NCI-H128 (cell line): ENCODE measurements around the gene PLEKHA7.
"Not testable (repeated sequence)": the region's sequence is repeated elsewhere in the genome, so short reads cannot be mapped to it uniquely, and the experiment has no call there.

Experiments used
- DNase-seq: peaks from one replicate; lab custom pipeline; 2025; ENCODE audit not compliant: unreplicated experiment; lab: John Stamatoyannopoulos, UW

The PLEKHA7 gene, protein sequence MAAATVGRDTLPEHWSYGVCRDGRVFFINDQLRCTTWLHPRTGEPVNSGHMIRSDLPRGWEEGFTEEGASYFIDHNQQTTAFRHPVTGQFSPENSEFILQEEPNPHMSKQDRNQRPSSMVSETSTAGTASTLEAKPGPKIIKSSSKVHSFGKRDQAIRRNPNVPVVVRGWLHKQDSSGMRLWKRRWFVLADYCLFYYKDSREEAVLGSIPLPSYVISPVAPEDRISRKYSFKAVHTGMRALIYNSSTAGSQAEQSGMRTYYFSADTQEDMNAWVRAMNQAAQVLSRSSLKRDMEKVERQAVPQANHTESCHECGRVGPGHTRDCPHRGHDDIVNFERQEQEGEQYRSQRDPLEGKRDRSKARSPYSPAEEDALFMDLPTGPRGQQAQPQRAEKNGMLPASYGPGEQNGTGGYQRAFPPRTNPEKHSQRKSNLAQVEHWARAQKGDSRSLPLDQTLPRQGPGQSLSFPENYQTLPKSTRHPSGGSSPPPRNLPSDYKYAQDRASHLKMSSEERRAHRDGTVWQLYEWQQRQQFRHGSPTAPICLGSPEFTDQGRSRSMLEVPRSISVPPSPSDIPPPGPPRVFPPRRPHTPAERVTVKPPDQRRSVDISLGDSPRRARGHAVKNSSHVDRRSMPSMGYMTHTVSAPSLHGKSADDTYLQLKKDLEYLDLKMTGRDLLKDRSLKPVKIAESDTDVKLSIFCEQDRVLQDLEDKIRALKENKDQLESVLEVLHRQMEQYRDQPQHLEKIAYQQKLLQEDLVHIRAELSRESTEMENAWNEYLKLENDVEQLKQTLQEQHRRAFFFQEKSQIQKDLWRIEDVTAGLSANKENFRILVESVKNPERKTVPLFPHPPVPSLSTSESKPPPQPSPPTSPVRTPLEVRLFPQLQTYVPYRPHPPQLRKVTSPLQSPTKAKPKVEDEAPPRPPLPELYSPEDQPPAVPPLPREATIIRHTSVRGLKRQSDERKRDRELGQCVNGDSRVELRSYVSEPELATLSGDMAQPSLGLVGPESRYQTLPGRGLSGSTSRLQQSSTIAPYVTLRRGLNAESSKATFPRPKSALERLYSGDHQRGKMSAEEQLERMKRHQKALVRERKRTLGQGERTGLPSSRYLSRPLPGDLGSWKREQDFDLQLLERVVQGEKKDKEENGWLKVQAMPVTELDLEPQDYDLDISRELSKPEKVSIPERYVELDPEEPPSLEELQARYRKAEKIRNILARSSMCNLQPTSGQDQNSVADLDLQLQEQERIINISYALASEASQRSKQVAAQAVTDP

DNA sequence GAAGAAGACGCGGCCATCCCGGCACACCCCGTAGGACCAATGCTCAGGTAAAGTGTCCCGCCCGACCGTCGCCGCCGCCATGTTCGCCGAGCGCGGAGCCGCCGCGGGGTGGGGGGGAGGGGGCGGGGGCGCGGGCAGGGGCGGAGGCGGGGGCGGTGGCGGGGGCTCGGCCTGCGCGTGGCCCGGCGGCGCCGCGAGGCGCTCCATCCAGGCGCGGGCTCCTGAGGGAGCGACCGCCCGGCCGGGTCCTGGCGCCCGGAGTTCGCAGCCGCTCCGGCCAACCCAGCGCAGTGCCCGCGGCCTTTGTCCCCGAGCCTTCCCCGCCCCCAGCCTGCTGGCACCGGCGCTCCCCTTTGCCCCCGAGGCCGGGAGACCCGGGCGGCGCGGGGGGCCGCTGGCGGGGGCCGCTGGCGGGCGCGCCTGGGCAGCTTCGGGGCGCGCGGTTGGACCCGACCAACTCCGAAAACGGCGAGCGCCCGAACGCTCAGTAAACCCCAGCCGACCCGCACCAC lies at the start of gene PLEKHA7:
Gene PLEKHA7 (minus strand): TSS at position 94 of the 512 bp plus-strand sequence. CDS start 13 bp downstream, at position 81.
- no peak for DNase-seq

DNA sequence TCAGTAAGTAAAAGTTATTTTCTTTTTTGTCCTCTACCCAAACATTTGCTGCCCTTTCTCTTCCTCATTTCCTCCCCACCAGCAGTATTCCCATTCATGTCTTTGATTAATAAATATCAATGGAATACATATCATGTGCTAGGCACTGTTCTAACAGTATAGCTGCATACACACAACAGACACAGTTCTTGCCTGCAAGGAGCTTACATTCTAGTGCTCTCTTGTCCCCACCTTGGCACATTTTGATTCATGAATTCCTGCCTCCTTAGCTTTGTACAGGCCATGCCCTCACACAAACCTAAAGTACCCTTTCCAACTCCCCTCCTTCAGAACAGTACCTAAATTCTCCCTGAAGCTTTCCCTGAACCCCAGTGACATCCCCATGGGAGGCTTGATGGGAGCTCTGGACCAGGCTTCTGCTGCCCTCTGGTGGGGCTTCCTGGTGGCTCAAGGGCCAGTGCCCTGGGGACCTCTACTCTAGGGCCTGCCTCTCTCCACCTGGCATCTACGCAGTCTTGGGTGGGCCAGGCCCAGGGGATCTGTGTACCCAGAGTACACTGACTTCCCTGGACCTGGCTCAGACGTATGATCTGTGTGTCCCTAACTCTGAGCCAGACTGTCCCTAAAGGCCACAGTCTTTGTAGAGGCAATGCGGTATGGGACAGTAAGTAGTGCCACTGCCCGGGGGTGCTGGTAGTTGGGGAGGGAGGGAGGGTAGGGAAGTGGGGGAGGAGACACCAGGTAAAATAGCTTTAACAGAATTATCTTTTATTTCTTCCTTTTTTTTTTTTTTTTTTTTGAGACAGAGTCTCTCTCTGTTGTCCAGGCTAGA lies 49.2 kb upstream of the PLEKHA7 start:
- DNase-seq = peak; percentile 11

DNA sequence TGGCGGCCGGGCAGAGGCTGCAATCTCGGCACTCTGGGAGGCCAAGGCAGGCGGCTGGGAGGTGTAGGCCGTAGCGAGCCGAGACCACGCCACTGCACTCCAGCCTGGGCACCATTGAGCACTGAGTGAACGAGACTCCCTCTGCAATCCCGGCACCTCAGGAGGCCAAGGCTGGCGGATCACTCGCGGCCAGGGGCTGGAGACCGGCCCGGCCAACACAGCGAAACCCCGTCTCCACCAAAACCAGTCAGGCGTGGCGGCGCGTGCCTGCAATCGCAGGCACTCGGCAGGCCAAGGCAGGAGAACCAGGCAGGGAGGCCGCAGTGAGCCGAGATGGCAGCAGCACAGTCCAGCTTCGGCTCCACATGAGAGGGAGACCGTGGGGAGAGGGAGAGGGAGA lies 36.9 kb upstream of the PLEKHA7 start:
- not testable (repeated sequence) for DNase-seq

DNA sequence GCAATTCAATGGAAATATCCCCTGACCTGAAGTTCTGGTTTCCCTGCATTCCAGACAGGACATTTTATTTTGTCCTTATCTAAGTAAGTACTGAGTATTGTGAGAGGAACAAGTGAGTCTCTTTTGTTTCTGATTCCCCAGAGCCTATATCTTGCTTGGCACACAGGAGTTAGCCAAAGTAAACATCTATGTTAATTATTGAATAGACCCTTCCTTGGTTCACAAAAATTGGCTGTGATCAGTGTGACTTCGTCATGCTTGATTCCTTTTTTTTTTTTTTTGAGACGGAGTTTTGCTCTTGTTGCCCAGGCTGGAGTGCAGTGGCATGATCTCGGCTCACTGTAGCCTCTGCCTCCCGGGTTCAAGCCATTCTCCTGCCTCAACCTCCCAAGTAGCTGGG lies 34.3 kb upstream of the PLEKHA7 start:
- not testable (repeated sequence) for DNase-seq

DNA sequence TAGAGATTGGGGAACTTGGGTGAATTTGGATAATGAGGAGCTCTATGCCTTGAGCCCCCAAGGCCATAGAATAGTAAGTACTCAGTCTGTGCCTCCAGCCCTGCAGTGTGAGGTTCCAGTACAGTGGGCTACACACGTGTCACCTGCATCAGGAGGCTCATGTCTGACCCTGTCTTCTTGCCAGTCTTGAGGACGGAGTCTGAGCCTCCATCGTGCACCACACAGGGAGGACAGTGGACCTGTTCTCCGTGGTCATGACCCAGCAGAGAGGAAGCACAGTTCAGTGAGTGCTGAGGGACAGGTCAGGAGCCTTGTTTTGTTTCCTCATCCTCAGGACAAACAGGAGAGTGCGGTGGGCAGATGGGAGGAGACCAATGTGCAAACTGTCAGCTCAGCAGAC lies 32.5 kb upstream of the PLEKHA7 start:
- no peak for DNase-seq

DNA sequence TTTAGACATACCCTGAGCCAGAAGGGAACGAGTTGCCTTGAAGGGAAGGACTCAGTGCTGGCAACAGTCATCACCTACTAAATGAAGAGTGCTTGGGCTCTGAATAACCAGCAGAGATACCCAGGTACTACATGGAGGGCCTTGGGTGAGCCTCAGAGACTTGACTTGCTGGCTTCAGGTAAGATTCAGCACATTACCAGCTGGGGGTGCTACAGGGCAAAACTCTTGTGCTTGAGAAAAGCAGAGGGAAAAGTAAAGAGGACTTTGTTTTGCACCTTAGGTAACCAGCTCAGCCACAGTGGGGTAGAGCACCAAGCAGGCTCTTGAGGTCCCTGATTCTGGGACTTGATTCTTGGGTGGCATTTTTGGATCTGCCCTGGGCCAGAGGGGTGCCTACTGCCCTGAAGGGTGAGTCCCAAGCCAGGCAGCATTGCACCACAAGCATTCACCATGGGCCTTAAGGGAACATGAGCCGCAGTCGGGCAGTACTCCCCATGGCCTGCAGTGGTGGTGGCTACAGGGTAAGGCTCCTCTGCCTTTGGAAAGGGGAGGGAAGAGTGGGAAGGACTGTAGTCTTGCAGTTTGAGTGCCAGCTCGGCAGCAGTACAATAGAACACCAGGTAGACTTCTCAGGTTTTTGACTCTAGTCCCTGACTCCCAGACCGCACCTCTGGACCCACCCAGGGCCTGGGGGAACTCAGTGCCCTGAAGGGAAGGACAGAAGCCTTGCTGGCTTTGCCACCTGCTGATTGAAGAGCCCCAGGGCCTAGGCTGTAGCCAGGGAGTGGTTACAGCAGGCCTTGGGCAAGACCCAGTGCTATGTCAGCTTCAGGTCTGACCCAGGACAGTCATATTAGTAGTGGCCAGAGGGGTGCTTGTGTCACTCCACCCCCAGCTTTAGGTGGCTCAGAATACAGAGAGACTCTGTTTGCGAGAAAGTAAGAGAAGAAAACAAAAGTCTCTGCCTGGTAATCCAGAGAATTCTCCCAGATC lies 22.7 kb upstream of the PLEKHA7 start:
- DNase-seq = no peak

DNA sequence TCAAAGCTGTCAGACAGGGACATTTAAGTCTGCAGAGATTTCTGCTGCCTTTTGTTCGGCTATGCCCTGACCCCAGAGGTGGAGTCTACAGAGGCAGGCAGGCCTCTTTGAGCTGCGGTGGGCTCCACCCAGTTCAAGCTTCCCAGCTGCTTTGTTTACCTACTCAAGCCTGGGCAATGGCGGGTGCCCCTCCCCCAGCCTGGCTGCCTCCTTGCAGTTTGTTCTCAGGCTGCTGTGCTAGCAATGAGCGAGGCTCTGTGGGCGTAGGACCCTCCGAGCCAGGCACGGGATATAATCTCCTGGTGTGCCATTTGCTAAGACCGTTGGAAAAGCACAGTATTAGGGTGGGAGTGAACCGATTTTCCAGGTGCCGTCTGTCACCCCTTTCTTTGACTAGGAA lies 19.8 kb upstream of the PLEKHA7 start:
- not testable (repeated sequence) for DNase-seq

DNA sequence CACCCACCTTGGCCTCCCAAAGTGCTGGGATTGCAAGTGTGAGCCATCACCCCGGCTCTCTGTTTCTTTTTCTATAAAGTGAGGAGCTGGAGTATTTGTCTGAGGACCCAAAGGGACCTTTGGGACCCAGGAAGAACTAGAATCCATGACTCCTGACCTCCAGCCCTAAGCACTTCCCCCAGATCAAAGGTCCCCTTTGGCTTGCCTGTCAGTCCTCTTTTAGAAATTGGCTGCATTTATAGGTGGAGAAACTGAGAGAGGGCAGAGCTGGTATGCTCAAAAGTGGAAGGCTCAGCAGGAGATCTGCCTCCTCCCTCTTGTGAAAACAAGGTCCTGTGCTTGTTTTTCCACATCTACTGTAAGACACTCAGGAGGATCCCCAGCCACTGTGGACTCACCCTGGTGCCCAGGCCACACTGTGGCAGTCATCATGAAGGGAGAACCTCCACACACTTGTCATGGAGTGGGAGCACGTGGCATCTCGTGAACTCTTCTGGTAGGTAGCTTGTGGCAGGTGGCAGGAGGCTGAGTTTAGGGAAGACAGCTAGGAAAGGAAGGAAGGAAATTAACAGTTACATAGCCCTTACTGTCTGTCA lies 12.4 kb upstream of the PLEKHA7 start:
- DNase-seq = no peak

DNA sequence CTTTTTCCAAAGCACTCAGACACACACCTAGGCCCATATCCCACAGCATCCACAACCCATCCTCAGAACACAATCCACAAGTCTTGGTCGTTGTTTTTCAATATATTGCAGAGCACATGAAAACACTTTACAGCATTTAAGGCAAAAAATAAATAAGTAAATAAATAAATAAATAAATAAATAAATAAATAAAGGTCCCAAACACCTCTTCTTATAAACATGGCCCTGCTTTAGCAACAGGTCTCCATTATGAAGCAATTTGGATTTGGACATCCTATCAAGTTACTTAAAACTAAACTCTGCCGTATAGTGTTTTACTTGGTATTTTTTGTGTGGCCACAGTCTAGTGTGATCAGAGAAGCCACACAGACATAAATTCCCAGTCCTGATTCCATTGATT lies 10.7 kb upstream of the PLEKHA7 start:
- DNase-seq = no peak

DNA sequence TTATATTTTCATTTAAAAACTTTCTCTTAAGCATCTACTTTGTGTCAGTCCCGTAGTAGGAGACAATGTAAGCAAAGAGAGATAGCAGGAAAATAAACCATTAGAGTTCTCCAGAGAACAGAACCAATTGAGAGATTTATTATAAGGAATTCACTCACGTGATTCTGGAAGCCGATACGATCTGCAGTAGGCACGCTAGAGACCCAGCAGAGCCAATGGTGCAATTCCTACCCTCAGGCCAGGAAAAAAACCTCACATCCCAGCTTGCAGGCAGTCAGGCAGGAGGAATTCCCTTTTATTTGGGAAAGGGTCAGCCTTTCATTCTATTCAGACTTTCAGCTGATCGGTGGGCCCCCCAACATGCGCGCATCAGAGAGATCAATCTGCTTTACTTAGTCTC lies 7.3 kb upstream of the PLEKHA7 start:
- no peak for DNase-seq

DNA sequence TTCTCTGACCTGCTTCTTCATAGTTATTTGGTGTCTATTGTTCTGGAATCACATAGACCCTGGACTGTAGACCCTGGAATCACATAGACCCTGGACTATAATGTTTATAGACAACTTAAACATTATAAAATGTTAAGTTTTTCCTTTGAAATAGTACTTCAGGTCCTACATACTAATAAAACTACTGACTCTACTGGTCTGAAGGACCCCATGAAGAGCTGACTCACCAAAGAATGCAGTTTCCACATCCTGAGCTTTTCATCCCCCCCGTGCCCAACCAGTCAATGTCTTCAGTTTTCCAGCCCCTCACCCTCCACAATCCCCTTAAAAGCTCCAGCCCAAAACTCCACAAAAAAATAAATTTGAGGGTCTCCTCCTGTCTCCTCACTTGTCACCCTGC lies 6.6 kb upstream of the PLEKHA7 start:
- no peak for DNase-seq

DNA sequence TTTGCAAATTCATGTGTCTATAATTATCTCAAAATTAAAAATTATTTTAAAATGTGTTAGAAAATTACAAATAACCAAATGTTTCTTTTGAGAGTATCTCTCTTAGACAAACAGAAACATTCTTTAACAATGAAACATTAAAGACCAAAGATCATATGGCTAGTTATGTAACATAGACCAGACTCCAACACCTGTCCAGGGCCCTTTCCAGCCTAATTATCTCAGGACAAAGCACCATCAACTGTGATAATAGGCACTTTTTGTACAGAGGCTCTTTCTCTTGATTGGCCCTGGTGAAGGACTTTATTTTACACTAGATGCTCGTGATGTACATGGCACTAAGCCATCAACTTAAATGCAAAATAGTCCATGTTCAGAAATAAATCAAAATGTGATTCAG lies 5.0 kb upstream of the PLEKHA7 start:
- no peak for DNase-seq

DNA sequence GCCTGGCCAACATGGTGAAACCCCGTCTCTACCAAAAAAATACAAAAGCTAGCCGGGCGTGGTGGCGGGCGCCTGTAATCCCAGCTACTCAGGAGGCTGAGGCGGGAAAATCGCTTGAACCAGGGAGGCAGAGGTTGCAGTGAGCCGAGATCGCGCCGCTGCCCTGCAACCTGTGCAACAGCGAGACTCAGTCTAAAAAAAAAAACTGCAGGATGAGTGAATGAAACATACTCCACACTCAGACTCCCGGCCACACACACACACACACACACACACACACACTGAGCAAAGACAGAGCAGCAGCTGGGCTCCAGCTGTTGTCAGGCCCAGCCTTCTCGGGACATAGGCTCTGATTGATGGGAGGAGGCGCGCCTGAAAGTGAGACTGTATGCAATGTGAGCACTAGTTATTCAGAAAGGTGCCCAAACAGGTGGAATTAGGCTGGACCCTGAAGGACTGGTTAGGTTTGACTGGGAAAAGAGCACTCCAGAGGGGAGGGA lies 1.5 kb upstream of the PLEKHA7 start:
- no peak for DNase-seq

DNA sequence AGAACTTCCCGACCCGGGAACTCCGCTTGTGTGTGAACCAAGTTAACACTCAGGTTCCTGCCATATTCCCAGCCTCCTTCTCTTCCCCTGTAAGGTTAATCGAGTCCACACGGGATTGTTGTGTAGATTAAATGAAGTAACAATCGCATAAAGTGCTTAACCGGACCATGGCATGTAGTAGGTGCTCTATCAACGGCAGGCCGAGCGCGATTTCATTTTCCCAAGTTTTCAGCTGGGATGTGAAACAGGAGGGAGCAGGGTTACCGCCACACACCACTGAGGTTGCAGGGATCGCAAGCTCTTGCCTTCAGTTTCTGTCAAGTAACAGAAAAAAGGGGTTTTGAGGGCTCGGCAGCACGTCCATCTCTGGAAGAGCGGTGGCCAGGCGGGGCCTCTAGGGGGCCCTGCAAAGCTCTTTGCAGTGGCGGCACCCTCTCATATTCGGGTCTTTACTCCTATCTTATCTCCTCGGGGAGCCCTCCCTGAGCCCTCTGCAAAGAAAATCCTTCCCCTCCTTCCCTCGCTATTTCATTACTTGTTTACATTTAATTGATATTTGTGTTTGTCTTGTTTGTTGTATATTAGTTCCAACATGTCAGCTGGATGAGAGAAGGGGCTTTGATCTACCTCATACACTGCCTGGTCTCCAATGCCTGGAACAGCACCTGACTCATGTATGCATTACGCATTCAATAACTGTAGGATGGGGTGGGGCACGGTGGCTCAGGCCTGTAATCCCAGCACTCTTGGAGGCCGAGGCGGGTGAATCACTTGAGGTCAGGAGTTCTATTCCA lies 816 bp upstream of the PLEKHA7 start:
- no peak for DNase-seq

DNA sequence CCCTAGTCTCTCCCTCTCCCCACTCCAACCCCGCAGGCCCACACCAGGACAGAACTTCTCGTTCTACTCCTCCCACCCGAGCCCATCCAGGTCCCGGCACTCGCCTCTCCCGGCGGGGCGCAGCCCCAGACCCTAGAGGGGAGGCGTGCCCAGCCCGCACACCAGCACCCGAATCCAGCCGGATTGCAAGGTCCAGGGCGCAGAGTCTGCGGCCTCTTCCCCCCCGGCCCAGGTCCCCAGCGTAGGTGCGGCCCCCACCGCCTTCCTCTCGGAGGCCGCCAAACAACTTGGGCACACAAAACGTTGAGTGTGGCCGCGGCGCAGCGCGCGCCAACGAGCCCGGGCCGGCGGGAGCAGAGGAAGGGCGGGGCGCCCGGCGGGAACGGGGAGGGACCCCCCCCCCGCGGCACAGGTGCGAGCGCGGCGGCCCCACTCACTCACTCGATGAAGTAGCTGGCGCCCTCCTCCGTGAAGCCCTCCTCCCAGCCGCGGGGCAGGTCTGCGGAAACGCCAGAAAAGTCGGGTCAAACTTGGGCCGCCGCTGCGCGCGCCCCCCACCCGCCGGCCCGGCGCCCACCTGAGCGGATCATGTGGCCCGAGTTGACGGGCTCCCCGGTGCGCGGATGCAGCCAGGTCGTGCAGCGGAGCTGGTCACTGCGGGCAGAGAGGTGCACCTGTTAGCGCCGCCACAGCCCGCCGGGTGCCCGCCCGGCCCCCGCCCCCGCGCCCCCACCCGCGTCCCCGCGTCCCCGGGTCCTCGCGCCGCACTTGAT lies 480 bp downstream of the PLEKHA7 start:
- DNase-seq = no peak

DNA sequence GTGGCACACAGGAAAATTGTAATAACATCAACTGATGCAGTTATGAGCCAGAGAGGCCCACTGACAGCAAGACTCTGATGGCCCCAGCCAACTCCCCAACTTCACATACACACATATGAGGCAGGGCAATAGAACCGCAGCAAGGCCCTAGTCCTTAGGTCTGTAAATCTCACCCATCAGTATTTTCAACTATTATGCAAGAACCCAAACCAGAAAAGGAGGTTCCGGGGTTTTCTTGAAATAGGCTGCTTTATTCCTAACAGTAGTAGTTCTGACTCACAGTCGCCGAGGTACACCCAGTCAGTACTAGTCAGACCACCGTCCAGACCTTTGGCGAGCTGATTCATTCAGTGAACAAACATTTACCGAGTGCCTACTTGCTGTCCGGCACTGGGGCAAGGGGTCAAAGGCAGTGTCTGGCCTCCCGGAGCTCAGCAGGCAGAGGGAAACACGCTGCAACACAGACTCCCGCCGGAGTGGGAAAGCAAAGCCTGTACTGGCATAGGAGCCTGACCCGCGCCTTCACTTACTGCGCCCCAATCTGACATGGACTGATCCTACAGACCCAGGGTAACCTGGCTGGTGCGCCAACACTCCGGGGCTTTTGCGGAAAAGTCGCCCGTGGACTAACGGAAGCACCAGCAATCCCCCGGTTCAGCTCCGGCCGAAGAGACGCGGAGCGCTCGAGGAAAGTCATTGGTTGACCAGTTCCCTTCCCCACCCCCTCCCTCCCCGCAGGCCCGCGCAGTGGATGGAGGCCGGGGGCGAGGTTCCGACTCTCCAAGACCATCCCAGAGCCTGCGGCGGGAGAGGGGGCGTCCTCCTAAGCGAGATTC lies 1.3 kb downstream of the PLEKHA7 start:
- DNase-seq = no peak
